Measurements from ENCODE around the gene SDSL.

Gene SDSL, protein sequence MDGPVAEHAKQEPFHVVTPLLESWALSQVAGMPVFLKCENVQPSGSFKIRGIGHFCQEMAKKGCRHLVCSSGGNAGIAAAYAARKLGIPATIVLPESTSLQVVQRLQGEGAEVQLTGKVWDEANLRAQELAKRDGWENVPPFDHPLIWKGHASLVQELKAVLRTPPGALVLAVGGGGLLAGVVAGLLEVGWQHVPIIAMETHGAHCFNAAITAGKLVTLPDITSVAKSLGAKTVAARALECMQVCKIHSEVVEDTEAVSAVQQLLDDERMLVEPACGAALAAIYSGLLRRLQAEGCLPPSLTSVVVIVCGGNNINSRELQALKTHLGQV
- long read RNA-seq, donor 1, transcript SDSL-202 (8 exons, 1,449 nt) = major isoform, 9 of 9 reads
- long read RNA-seq, donor 1, partial matches to known transcripts = 0 of 9 reads
- long read RNA-seq, donor 1, other reads (novel, unspliced or antisense) = 0 of 9 reads
- long read RNA-seq, donor 2, transcript SDSL-202 (8 exons, 1,449 nt) = major isoform, 9 of 9 reads
- long read RNA-seq, donor 2, partial matches to known transcripts = 0 of 9 reads
- long read RNA-seq, donor 2, other reads (novel, unspliced or antisense) = 0 of 9 reads
- long read RNA-seq, donor 3, partial matches to known transcripts = 0 of 4 reads
- long read RNA-seq, donor 3, other reads (novel, unspliced or antisense) = 0 of 4 reads
- long read RNA-seq, donor 4, partial matches to known transcripts = 0 of 2 reads
- long read RNA-seq, donor 4, other reads (novel, unspliced or antisense) = 0 of 2 reads
- long read RNA-seq, donor 5, partial matches to known transcripts = 5 of 8 reads
- long read RNA-seq, donor 5, other reads (novel, unspliced or antisense) = 0 of 8 reads
- long read RNA-seq, donor 6, transcript SDSL-202 (8 exons, 1,449 nt) = major isoform, 8 of 8 reads
- long read RNA-seq, donor 6, partial matches to known transcripts = 0 of 8 reads
- long read RNA-seq, donor 6, other reads (novel, unspliced or antisense) = 0 of 8 reads
- long read RNA-seq, donor 7, transcript SDSL-202 (8 exons, 1,449 nt) = major isoform, 9 of 9 reads
- long read RNA-seq, donor 7, partial matches to known transcripts = 0 of 9 reads
- long read RNA-seq, donor 7, other reads (novel, unspliced or antisense) = 0 of 9 reads
- long read RNA-seq, donor 8, transcript SDSL-202 (8 exons, 1,449 nt) = major isoform, 7 of 7 reads
- long read RNA-seq, donor 8, partial matches to known transcripts = 0 of 7 reads
- long read RNA-seq, donor 8, other reads (novel, unspliced or antisense) = 0 of 7 reads

DNA sequence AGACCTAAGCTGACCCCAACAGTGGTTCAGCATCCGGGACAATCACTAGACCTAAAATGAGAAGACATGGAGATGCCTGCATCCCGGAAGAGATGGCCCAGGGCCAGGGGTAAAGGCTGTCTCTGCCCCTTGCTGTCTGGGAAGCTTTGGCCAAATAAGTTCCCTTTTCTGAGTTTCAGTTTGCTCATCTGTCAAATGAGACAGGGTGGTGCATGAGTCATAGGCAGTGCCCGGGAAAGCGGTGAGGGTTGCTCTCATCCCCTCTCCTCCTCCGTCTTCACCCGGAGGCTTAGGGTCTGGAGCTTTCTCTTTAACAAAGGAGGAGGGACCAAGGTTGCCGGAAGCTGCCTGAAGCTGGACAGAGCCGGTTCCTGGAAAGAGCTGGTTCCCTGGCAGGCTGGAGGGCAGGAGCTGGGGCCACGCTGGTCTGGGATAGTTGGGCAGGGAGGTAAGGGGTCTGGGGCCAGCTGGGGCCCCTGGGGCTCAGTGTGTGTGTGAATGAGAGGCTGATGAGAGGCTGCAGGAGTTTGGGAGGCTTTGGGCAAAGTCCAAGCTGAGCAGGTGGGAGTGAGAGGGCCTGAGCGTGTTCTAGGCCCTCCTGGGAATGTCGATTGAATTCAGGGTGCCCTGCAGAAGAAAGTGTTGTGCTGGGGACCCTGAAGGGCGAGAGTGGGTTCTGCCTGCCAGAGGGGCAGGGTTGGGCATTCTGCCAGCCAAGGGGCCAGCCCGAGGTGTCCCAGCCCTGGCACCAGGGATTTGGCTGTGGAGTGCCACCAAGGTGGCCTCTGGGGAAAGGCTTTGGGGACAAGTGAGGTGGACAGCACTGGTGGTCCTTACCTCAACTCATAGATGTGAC, at the start of gene SDSL:
TSS of gene SDSL (plus strand) at position 351 of the 856 bp plus-strand sequence. CDS start 5,603 bp downstream, outside the sequence.
- DNase-seq = peak; percentile 69

DNA sequence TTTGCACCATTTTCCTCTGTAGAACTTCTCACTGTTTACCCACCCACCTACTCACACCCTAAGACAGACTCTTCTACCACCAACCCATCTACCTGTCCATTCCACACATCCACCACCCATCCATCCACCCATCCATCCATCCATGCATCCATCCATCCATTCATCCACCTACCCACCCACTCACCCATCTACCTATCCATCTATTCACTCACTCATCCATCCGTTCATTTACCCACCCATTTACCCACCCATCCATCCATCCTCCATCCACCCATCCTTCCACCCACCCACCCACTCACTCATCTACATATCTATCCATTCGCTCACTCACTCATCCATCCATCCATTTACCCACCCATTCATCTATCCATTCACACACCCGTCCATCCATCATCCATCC, 48.7 kb upstream of the SDSL start:
- DNase-seq = no peak

DNA sequence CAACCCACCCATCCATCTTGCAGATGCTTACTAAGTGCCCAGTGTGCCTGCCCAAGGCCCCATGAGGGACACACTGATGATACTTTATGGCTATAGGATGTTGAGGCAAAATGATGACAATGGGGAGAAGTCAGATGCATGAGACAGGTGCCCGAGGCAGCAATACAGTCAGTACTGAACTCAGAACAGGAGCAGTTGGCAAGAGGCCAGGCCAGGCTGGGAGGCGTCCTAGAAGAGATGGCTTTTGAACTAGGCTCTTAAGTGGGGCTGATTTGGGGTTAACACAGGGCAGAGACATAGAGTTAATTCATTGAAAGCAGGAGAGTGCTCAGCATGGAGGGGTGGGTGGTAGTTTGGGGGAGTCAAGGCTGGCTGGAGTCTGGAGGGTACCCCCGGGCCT, 48.2 kb upstream of the SDSL start:
- no peak for DNase-seq

DNA sequence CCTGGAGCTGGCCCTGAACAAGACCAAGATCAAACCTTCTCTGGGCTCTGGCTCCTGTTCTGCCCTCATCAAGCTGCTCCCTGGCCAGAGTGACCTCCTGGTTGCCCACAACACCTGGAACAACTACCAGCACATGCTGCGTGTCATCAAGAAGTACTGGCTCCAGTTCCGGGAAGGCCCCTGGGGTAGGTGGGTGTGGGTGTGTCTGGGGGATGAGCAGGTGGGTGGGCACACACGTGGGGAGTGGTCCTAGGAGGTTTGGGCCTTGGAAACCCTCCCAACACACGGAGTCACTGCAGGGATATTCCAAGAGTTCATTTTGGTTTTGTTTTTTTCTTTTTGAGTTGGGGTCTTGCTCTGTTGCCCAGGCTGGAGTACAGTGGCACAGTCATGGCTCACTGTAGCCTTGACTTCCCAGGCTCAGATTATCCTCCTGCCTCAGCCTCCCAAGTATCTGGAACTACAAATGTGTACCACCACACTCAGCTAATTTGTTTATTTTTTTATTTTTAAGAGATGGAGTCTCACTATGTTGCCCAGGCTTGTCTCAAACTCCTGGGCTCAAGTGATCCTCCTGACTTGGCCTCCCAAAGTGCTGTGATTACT, 47.3 kb upstream of the SDSL start:
- DNase-seq = no peak

DNA sequence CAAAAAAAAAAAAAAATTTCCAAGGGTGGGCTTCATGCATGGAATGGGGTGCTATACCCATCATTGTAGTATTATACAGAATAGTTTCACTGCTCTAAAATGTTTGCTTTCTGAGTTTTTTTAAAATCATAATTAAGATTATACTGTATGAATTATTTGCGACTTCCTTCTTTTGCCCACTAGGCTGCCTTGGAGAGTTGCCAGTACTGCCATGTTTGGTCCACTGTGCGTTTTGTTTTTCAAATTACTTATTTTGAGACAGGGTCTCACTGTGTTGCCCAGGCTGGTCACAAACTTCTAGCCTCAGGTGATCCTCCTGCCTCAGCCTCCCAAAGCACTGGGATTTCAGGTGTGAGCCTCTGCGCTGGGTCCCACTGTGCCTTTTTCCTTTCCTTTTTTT, 43.9 kb upstream of the SDSL start:
- DNase-seq = no peak

DNA sequence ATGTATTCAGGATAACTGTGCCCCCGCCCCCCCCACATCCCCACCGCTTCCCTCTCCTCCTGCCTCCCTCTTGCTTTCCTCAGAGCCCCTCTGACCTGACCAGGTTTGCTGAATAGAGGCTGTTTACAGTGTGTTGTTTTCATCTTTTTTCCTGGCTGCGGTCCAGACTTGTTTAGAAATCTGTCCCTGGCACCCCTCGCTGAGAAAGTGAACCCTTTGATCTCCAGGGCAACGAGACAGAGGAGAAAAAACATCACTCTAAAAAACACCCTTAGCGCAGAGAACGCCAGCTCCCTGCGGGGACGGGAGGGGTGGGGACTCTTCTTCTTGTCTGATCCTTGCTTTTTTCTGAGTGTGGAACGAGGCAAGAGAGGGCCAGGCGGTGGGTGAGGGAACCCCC, 41.0 kb upstream of the SDSL start:
- DNase-seq = no peak

DNA sequence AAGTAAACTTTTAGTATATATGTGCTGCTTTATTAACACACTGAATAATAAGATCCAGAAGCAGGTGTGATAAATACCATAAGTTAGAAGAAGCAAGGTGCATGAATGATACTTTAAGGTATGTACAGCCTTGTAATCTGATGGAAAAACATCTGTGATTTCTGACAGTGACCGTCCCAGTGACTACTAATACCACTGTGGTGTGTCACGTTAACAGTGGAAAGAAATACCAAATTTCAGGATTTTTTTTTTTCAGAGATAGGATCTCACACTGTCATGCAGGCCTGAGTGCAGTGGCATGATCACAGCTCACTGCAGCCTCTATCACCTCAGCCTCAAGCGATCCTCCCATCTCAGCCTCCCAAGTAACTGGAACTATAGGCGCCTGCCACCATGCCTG, 40.0 kb upstream of the SDSL start:
- no peak for DNase-seq

DNA sequence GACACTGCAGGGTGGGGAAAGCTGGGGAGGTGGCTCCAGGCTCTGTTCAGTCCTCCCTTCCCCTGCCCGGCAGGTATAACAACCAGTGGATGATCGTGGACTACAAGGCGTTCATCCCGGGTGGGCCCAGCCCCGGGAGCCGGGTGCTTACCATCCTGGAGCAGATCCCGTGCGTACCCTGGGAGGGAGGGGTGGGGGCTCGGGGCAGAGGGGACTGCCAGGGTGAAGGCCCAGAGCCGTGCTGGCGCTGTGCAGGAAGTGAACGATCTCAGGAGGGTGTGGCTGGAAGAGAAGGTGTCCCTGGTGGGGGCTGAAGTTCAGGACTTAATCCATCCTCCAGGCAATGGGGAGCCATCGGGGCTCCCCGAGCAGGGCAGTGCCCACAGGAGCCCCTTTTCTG, 37.4 kb upstream of the SDSL start:
- DNase-seq = no peak

DNA sequence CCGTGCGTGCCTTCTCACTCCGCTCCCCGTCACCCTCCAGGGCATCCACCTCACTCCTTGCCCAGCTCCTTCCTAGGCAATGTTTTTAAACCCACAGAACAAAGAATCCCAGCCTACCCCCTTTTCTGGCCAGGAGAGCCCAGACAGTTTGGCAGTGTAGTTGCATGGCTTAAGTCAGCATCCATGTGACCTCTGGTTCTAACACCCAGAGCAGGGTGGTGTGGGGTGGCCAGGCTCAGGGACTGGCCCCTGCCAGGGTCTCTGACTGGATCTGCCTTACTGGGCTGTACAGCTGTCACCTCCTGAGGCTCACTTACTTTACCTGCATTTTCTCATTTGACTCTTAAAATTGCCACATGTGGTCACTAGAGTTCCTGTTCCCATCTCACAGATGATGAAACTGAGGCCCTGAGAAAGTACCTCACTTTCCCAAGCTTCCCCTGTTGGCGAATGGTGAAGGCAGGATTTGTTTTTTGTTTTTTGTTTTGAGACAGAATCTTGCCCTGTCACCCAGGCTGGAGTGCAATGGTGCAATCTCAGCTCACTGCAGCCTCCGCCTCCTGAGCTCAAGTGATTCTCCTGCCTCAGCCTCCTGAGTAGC, 36.8 kb upstream of the SDSL start:
- DNase-seq = no peak

DNA sequence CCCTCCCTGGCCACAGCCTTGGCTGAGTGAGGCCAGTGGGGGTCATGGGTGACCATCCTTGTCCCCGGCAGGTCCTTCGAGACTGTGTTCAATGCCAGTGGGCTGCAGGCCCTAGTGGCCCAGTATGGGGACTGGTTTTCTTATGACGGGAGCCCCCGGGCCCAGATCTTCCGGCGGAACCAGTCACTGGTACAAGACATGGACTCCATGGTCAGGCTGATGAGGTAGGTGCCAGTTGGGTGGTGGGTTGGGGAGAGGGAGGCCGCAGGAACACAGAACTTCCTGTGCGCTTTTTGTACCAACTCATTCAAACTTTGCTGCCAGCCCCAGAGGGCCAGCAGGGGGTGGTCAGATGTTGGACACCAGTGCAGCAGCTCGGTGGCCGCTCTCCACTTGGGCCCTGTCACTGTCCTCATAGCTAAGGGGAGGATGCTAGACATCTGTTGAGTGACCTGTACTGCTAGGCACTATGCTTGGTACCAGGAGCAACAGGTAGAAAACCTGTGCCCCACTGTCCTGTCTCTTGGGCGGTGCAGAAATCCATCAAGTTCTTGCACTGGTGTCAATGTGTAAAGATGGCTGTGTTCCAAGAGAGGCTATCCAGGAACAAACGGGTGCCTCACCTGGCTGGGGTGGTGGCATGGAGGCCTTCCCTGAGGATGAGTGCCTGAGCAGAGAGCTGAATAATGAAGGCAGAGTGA, 35.2 kb upstream of the SDSL start:
- no peak for DNase-seq

DNA sequence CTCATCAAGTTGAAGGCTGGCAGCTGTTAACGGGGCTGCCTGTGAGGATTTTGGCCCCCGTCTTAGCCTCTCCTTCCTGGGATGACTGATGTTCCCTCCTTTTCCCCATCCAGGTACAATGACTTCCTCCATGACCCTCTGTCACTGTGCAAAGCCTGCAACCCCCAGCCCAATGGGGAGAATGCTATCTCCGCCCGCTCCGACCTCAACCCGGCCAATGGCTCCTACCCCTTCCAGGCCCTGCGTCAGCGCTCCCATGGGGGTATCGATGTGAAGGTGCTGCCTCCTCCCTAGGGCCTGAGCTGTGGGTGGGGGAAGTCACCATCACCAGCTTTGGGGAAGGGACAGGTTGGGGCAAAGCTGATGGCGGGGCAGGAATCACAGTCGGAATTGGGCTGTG, 34.5 kb upstream of the SDSL start:
- DNase-seq = no peak

DNA sequence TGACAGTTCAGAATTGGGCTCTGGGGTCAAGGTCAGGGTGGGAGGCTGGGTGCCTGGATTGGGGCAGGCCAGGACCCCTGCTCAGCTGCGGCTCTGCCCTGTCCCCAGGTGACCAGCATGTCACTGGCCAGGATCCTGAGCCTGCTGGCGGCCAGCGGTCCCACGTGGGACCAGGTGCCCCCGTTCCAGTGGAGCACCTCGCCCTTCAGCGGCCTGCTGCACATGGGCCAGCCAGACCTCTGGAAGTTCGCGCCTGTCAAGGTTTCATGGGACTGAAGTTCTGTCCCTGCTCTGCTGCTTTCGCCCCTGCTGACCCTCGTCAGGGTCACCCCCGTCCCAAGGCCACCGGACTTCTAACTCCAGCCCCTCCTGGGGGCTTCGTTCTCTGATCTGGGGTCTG, 33.8 kb upstream of the SDSL start:
- no peak for DNase-seq

DNA sequence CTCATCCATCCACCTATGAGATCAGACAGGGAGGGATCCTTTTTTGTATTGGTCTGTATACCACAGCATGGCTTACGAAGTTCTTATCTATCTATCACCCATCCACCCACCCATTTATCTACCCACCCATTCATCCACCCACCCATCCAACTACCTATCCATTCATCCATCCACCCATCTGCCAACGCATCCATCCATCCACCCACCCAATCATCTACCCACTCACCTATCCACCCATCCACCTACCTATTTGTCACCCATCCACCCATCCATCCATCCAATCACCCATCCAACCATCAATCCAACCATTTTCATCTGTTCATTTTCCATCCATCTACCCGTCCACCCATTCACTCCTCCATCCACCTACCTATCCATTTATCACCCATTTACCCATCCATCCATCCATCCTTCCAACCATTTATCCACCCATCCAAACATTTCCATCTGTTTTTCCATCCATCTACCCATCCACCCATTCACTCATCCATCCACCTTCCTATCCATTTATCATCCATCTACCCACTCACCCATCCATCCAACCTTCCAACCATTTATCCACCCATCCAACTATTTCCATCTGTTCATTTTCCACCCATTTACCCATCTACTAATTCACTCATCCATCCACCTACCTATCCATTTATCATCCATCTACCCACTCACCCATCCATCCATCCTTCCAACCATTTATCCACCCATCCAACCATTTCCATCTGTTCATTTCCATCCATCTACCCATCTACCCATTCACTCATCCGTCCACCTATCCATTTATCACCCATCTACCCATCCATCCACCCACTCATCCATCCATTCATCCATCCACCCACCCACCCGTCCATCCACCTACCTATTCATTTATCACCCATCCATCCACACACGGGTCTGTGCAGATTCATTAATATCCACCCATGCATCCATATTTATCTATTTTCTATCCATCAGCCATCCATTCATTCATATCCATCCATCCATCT, 31.8 kb upstream of the SDSL start:
- no peak for DNase-seq

DNA sequence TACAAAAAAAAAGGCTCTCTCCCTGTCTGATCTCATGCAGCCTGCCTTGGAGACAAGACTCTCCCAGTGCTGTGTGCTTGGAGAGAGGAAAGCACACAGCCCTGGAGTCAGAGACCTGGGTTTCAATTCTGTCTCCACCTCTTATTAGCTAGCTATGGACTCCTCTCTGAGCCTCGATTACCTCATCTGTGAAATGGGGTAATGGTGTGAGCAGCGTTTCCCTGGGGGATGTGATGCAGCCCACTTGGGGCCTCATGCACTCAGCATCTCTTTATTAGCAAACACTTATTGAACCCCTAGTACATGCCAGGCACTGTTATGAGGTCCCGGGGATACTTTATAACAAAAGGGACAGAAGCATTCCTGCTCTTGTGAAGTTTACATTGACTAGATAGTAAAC, 31.0 kb upstream of the SDSL start:
- DNase-seq = no peak

DNA sequence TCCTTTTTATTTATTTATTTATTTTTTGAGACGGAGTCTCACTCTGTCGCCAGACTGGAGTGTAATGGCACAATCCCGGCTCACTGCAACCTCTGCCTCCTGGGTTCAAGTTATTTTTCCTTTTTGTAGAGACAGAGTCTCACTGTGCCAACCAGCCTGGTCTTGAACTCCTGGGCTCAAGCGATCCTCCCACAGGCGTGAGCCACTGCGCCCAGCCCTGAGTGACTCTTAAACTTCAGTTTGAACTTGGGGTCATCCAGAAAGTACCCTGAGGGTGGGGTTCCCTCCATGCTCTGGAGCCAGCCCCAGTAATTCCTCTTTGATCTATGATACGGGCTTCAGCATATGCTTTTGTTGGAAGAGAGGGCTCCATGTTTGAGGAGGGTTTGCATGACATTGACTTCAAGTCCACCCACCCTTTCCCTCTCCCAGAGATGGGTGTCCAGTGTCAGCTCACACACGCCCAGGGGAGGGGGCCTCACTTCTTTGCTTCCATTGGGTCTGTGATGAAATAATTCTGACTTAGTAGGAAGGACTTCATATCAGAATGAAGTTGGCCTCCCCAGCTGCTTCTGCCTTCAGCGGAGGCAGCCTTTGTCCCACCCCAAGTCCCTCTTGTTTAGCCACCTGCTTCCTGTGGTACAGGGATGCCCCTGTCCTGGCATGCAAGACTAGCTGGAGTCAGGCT, 30.4 kb upstream of the SDSL start:
- DNase-seq = no peak

DNA sequence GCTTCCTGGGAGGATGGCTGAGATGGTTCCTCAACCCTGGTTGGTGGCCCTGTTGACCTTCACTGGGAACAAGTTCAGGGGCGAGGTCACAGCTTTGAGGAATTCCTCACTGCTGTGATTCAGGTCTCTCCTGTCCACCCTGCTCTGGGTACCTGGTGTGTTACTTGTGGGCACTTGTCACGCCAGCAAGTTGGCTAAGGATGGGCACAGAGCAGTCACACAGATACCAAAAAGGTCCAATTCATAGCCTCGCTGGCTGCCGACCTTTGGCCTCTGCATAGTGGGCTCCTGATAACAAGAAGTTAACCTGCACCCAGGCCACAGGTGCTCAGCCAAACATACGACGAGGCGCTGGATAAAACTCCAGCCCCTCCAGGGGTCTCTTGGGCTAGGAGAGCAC, 29.7 kb upstream of the SDSL start:
- no peak for DNase-seq

DNA sequence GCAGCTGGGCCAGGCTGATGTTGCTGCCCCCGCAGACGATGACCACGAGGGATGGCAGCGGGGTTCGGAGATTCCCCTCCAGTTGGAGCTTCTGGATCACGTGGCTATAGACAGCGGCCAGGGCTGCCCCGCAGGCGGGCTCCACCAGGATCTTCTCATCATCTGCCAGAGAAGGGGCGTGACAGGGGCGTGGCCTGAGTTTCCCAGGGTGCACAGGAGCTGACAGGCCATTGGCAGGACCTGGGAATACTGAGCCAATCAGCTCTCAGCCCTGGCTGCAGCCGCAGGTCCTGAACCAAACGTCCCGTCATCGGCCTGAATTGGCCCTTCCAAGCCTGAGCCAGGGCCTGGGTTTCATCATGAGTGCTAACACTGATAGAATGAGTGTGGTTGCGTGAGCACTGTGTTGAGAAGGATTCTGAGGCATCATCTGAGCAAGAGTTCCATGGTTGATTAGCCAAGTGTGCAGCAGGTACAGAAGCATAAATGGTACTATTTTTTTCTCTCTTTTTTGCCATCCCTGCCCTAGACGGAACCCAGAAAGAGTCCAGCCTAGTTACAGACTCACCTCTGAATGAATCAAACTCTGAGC, 29.1 kb upstream of the SDSL start:
- DNase-seq = no peak

DNA sequence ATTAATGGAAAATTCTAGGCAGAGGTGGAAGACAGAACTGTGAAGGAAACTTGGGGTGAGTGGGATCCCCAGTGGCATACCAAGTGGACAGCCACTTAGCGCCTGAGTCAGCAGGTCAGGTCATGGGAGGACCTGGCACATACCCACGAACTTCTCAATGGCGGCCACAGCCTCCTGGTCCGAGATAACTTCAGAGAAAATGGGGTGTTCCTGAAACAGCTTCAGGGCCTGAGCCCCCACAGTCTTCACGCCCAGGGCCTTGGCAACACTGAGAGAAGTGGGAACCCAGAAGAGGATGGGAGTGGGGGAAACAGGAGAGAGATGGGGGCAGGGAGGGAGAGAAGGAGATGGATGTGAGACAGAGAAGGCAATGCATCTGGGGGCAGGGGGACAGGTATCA, 28.4 kb upstream of the SDSL start:
- no peak for DNase-seq
